ENCODE data around the gene HABP4. TPM values are rescaled to one million over a fixed set of nuclear protein-coding genes. Genes with fewer than 3 reads are reported as not detected.

The HABP4 gene
- total and polyA plus RNA-seq, 10 donors, result 6.3 to 10.6 (median 7.7) TPM

GRCh38 chr9:96510258-96510657, 60.3 kb downstream of the HABP4 start:
- peak overlapping the region in 1 of 8 donors; percentile 26 for H3K27ac ChIP-seq
- DNase-seq, result no peak
- intact Hi-C loops (cut with DNase I; ENCODE audit: low total_unique reads), result no loop called here

GRCh38 chr9:96512240-96512639, 62.3 kb downstream of the HABP4 start:
- intact Hi-C loops (cut with DNase I; ENCODE audit: low total_unique reads), result no loop called here
- Histone ChIP-seq H3K27ac (no peak overlapping the region), H3K27me3 (replicated peaks in 1 of 7) (no peaks in the 10 kb centered on the region), H3K36me3 (peaks cover 0 to 32% (median 4%) of the 10 kb centered on the region in 6 donors), H3K4me1 (peaks cover 0 to 8% (median 2%) of the 10 kb centered on the region in 6 donors), H3K9me3 (no peaks in the 10 kb centered on the region), H3K4me3 (no peak overlapping the region)
- TF ChIP-seq POLR2AphosphoS5 (IDR thresholded peaks at IDR 0.05), result no peak
- TF ChIP-seq CTCF (IDR thresholded peaks at IDR 0.05 in 8 of 11, conservative IDR thresholded peaks at IDR 0.05 in 3 of 11), result no peak
- TF ChIP-seq POLR2A (IDR thresholded peaks at IDR 0.05), result no peak
- WGBS, 5 donors, result 88 to 97% (median 91%) methylated on average over 3 of the region's 3 CpGs
- DNase-seq, result no peak

More at GRCh38 chr9:96510258-96510657, 60.3 kb downstream of the HABP4 start:
- TF ChIP-seq CTCF (IDR thresholded peaks at IDR 0.05 in 8 of 11, conservative IDR thresholded peaks at IDR 0.05 in 3 of 11) (no peak), POLR2AphosphoS5 (IDR thresholded peaks at IDR 0.05) (no peak), POLR2A (IDR thresholded peaks at IDR 0.05) (no peak)
- H3K4me3 ChIP-seq, result no peak overlapping the region
- peaks cover 0 to 8% (median 2%) of the 10 kb centered on the region in 6 donors for H3K4me1 ChIP-seq
- H3K36me3 ChIP-seq, result peaks cover 0 to 32% (median 4%) of the 10 kb centered on the region in 6 donors
- H3K9me3 ChIP-seq, result no peaks in the 10 kb centered on the region
- H3K27me3 ChIP-seq (replicated peaks in 1 of 7), result no peaks in the 10 kb centered on the region
- 48 to 68% (median 62%) methylated on average over 3 to 4 of the region's 4 CpGs for WGBS, 5 donors

GRCh38 chr9:96513622-96514021, 63.7 kb downstream of the HABP4 start:
- Histone ChIP-seq H3K4me1 (peaks cover 0 to 8% (median 2%) of the 10 kb centered on the region in 6 donors), H3K9me3 (no peaks in the 10 kb centered on the region), H3K27ac (no peak overlapping the region), H3K36me3 (peaks cover 0 to 32% (median 4%) of the 10 kb centered on the region in 6 donors), H3K4me3 (no peak overlapping the region), H3K27me3 (replicated peaks in 1 of 7) (no peaks in the 10 kb centered on the region)
- WGBS, 5 donors, result 93 to 95% (median 94%) methylated on average over 5 of the region's 5 CpGs
- DNase-seq, result no peak
- TF ChIP-seq POLR2A (IDR thresholded peaks at IDR 0.05) (no peak), POLR2AphosphoS5 (IDR thresholded peaks at IDR 0.05) (no peak), CTCF (IDR thresholded peaks at IDR 0.05 in 8 of 11, conservative IDR thresholded peaks at IDR 0.05 in 3 of 11) (no peak)
- intact Hi-C loops (cut with DNase I; ENCODE audit: low total_unique reads), result no loop called here

- H3K27me3 ChIP-seq (replicated peaks in 1 of 7), result no peaks in the 10 kb centered on the region
- WGBS, 5 donors, result 74 to 90% (median 86%) methylated on average over 9 of the region's 9 CpGs
- DNase-seq, result no peak
- no peaks in the 10 kb centered on the region for H3K9me3 ChIP-seq
- H3K4me3 ChIP-seq, result no peak overlapping the region
- peaks cover 0 to 26% (median 4%) of the 10 kb centered on the region in 6 donors for H3K36me3 ChIP-seq
- peaks cover 0 to 8% (median 2%) of the 10 kb centered on the region in 6 donors for H3K4me1 ChIP-seq
- no peak overlapping the region for H3K27ac ChIP-seq
- TF ChIP-seq POLR2AphosphoS5 (IDR thresholded peaks at IDR 0.05) (no peak), CTCF (IDR thresholded peaks at IDR 0.05 in 8 of 11, conservative IDR thresholded peaks at IDR 0.05 in 3 of 11) (no peak), POLR2A (IDR thresholded peaks at IDR 0.05) (no peak)
- intact Hi-C loops (cut with DNase I; ENCODE audit: low total_unique reads), result no loop called here
Measured at GRCh38 chr9:96514108-96514799, 64.3 kb downstream of the HABP4 start.

All from spleen (tissue), 11 donors.